SJCRH30 (cell line): Measurements from ENCODE around the gene KRTAP10-5. TPM values are rescaled to one million over a fixed set of nuclear protein-coding genes. Genes with fewer than 3 reads are reported as not detected.
"Not testable (repeated sequence)": the region's sequence is repeated elsewhere in the genome, so short reads cannot be mapped to it uniquely, and the experiment has no call there.

Source experiments
- DNase-seq, 2 experiments: peaks; one replicate each; pipeline ENCODE4 v3.0.0-alpha.2; 2015 to 2020
- H3K27ac ChIP-seq: fragments of 250-450 bp; sonication (Bioruptor Pico); 2 replicates; pipeline ENCODE4 v1.5.1; 2020; ENCODE audit warnings: mild to moderate bottlenecking, moderate library complexity
- H3K27me3 ChIP-seq: fragments of 250-450 bp; sonication (Bioruptor Pico); 2 replicates; pipeline ENCODE4 v1.5.1; 2020; ENCODE audit warnings: mild to moderate bottlenecking, moderate library complexity
- H3K36me3 ChIP-seq: fragments of 250-450 bp; sonication (Bioruptor Pico); 2 replicates; pipeline ENCODE4 v1.5.1; 2020; ENCODE audit warnings: mild to moderate bottlenecking, moderate library complexity
- H3K4me1 ChIP-seq: fragments of 250-450 bp; sonication (Bioruptor Pico); 2 replicates; pipeline ENCODE4 v1.5.1; 2020; ENCODE audit warnings: mild to moderate bottlenecking, moderate library complexity
- H3K4me3 ChIP-seq: fragments of 250-450 bp; sonication (Bioruptor Pico); 2 replicates; pipeline ENCODE4 v1.5.1; 2020; ENCODE audit warnings: mild to moderate bottlenecking, moderate library complexity
- H3K9me3 ChIP-seq: fragments of 250-450 bp; sonication (Bioruptor Pico); replicated peaks from 2 replicates; pipeline ENCODE4 v1.5.1; 2020; ENCODE audit warnings: mild to moderate bottlenecking, moderate library complexity
- total RNA-seq: library from RNA; depleted of rRNA; stranded (reverse); fragments of >200 nt; shearing (Covaris generic); gene quantifications from 2 replicates; pipeline ENCODE4 v1.2.3, GENCODE V29; 2014

KRTAP10-5 gene
- total RNA-seq, 1 experiment from 2014 or later = not detected

DNA sequence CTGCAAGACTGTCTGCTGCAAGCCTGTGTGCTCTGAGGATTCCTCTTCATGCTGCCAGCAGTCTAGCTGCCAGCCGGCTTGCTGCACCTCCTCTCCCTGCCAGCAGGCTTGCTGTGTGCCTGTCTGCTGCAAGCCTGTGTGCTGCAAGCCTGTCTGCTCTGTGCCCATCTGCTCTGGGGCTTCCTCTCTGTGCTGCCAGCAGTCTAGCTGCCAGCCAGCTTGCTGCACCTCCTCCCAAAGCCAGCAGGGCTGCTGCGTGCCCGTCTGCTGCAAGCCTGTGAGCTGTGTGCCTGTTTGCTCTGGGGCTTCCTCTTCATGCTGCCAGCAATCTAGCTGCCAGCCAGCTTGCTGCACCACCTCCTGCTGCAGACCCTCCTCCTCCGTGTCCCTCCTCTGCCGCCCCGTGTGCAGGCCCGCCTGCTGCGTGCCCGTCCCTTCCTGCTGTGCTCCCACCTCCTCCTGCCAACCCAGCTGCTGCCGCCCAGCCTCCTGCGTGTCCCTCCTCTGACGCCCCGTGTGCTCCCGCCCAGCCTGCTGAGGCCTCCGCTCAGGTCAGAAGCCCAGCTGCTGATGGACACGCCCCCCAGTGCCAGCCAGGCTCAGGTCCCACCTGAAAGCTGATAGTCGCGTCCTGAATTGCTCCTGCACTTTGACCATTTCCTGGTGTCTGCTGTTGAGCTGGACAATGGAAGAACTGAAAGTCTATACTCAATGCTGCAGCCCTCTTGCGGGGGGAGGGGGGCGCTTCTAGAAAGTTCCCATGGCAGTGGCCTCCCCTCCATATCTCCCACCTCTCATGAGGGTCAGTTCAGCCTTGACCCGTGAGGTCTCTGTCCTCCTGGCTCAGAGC, 5.7 kb downstream of the KRTAP10-5 start:
- no peak for DNase-seq
- H3K4me3 ChIP-seq = no peak overlapping the region
- no peaks in the 10 kb centered on the region for H3K27me3 ChIP-seq
- no peaks in the 10 kb centered on the region for H3K36me3 ChIP-seq
- no peak overlapping the region for H3K27ac ChIP-seq
- no peaks in the 10 kb centered on the region for H3K4me1 ChIP-seq
- H3K9me3 ChIP-seq = 0 out of 2 replicates have a peak, but pooled peaks cover 4% of the 10 kb centered on the region

DNA sequence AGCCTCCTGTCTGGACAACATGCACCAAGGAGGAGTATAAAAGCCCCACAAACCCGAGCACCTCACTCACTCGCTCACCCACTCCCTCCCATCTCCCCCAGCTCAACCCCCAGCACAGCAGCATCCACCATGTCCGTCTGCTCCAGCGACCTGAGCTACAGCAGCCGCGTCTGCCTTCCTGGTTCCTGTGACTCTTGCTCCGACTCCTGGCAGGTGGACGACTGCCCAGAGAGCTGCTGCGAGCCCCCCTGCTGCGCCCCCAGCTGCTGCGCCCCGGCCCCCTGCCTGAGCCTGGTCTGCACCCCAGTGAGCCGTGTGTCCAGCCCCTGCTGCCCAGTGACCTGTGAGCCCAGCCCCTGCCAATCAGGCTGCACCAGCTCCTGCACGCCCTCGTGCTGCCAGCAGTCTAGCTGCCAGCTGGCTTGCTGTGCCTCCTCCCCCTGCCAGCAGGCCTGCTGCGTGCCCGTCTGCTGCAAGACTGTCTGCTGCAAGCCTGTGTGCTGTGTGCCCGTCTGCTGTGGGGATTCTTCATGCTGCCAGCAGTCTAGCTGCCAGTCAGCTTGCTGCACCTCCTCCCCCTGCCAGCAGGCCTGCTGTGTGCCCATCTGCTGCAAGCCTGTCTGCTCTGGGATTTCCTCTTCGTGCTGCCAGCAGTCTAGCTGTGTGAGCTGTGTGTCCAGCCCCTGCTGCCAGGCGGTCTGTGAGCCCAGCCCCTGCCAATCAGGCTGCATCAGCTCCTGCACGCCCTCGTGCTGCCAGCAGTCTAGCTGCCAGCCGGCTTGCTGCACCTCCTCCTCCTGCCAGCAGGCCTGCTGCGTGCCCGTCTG, 6.6 kb downstream of the KRTAP10-5 start, which contains the start of gene KRTAP10-4:
Gene KRTAP10-4, plus strand, starts transcription at position 100 of the 827 bp plus-strand sequence. Its CDS starts 30 bp downstream, at position 130.
- not testable (repeated sequence) for DNase-seq, H3K9me3 ChIP-seq, H3K4me1 ChIP-seq, H3K27ac ChIP-seq, H3K27me3 ChIP-seq, H3K36me3 ChIP-seq, H3K4me3 ChIP-seq

GRCh38 chr21:44572959-44573583, 7.3 kb downstream of the KRTAP10-5 start:
- DNase-seq = no peak
- 0 out of 2 replicates have a peak, but pooled peaks cover 4% of the 10 kb centered on the region for H3K9me3 ChIP-seq
- no peak overlapping the region for H3K4me3 ChIP-seq
- no peaks in the 10 kb centered on the region for H3K36me3 ChIP-seq
- H3K4me1 ChIP-seq = no peaks in the 10 kb centered on the region
- no peak overlapping the region for H3K27ac ChIP-seq
- H3K27me3 ChIP-seq = no peaks in the 10 kb centered on the region

GRCh38 chr21:44571844-44572782, 8.3 kb downstream of the KRTAP10-5 start:
- DNase-seq = no peak
- Histone ChIP-seq H3K36me3 (no peaks in the 10 kb centered on the region), H3K27me3 (no peaks in the 10 kb centered on the region), H3K27ac (no peak overlapping the region), H3K9me3 (0 out of 2 replicates have a peak, but pooled peaks cover 4% of the 10 kb centered on the region), H3K4me3 (no peak overlapping the region), H3K4me1 (no peaks in the 10 kb centered on the region)

- no peaks in the 10 kb centered on the region for H3K9me3 ChIP-seq
- no peak for DNase-seq
- no peak overlapping the region for H3K4me3 ChIP-seq
- no peak overlapping the region for H3K27ac ChIP-seq
- H3K36me3 ChIP-seq = no peaks in the 10 kb centered on the region
- no peaks in the 10 kb centered on the region for H3K27me3 ChIP-seq
- no peaks in the 10 kb centered on the region for H3K4me1 ChIP-seq
Observed at GRCh38 chr21:44571296-44571695, 9.1 kb downstream of the KRTAP10-5 start.

DNA sequence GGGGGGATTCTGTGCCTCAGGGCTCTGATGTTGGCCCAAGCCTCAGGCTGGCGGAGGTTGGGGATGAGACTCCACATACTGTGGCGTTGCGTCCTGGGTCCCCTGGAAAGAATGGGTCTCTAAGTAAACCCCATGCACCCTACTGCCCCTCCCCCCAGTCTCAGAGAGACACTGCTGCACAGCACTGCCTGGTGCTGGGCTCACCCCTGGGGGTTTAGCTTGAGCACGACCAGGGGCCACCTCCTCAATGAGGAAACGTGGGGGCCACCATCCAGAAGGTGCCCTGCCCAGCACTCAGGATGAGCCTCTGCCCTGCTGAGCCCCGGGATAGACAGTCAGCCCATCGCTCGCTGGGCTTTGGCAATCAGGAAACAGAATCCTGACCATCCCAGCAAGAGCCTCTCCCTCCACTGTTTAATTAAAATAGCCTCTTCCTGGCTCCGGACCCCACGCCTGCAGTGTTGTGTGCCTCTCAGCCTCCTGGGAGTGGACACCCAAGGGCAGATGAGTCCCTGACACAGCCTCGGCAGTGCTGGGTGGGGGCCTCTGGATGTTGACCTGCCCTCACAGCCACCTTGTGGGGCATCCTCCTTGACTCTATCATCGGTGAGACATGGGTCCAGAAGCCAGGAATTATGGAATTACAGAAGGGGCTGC, 10.4 kb downstream of the KRTAP10-5 start:
- H3K27me3 ChIP-seq = no peaks in the 10 kb centered on the region

DNA sequence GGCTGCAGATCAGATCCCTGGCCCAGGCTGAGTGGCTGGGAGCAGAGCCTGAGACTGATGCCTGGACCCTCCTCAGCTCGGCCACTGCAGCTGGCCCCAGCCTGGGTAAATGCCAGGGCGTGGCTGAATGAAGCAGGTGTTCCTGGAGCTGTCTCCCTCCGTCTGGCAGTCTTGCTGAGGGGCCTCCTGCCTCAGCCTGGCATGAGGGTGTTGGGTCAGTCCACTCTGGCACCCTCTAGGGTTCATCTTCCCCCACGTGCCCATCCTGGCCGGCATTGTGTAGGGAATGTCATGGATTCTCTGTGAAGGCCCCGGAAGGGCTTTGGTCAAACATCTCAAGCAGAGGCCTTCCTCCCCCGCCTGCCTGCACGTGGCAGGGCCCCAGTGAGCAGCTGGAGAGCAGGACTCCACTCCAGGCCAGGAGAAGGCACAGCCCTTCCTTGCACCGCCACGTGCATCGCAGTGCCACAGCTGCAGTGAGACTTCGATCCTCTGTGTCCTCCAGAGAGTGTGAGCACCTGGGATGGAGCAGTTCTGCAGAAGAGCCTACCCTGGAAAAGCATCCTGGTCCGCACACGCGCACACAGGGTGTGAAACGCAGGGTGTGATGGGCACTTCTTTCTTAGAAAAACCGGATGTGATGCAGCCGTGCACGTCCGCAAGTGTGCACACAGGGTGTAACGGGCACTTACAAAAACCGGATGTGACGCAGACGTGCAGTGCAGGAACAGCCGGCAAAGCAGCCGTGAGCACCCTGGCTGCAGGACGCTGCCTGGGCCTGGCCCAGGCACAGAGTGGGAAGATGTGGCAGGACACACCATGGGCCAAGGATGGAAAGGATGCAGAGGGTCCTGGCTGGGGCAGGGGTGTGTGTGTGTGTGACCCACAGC, 11.5 kb downstream of the KRTAP10-5 start:
- H3K4me1 ChIP-seq = no peaks in the 10 kb centered on the region
- H3K27ac ChIP-seq = no peak overlapping the region
- H3K9me3 ChIP-seq = no peaks in the 10 kb centered on the region
- H3K27me3 ChIP-seq = no peaks in the 10 kb centered on the region
- DNase-seq = no peak
- H3K4me3 ChIP-seq = no peak overlapping the region
- no peaks in the 10 kb centered on the region for H3K36me3 ChIP-seq

More for the DNA sequence above, 10.4 kb downstream of the KRTAP10-5 start:
- no peaks in the 10 kb centered on the region for H3K36me3 ChIP-seq
- H3K9me3 ChIP-seq = no peaks in the 10 kb centered on the region
- no peak overlapping the region for H3K4me3 ChIP-seq
- no peaks in the 10 kb centered on the region for H3K4me1 ChIP-seq
- no peak overlapping the region for H3K27ac ChIP-seq
- no peak for DNase-seq

GRCh38 chr21:44568261-44568660, 12.1 kb downstream of the KRTAP10-5 start:
- H3K4me1 ChIP-seq = no peaks in the 10 kb centered on the region
- no peak for DNase-seq
- H3K9me3 ChIP-seq = no peaks in the 10 kb centered on the region
- H3K27ac ChIP-seq = no peak overlapping the region
- H3K36me3 ChIP-seq = no peaks in the 10 kb centered on the region
- H3K27me3 ChIP-seq = no peaks in the 10 kb centered on the region
- H3K4me3 ChIP-seq = no peak overlapping the region

GRCh38 chr21:44567481-44568171, 12.8 kb downstream of the KRTAP10-5 start:
- Histone ChIP-seq H3K4me1 (no peaks in the 10 kb centered on the region), H3K4me3 (no peak overlapping the region), H3K36me3 (no peaks in the 10 kb centered on the region), H3K27ac (no peak overlapping the region), H3K9me3 (no peaks in the 10 kb centered on the region), H3K27me3 (no peaks in the 10 kb centered on the region)
- no peak for DNase-seq

GRCh38 chr21:44566403-44566802, 14.0 kb downstream of the KRTAP10-5 start:
- H3K4me1 ChIP-seq = no peaks in the 10 kb centered on the region
- no peak for DNase-seq
- no peaks in the 10 kb centered on the region for H3K9me3 ChIP-seq
- no peak overlapping the region for H3K4me3 ChIP-seq
- H3K27ac ChIP-seq = no peak overlapping the region
- H3K36me3 ChIP-seq = no peaks in the 10 kb centered on the region
- H3K27me3 ChIP-seq = no peaks in the 10 kb centered on the region

DNA sequence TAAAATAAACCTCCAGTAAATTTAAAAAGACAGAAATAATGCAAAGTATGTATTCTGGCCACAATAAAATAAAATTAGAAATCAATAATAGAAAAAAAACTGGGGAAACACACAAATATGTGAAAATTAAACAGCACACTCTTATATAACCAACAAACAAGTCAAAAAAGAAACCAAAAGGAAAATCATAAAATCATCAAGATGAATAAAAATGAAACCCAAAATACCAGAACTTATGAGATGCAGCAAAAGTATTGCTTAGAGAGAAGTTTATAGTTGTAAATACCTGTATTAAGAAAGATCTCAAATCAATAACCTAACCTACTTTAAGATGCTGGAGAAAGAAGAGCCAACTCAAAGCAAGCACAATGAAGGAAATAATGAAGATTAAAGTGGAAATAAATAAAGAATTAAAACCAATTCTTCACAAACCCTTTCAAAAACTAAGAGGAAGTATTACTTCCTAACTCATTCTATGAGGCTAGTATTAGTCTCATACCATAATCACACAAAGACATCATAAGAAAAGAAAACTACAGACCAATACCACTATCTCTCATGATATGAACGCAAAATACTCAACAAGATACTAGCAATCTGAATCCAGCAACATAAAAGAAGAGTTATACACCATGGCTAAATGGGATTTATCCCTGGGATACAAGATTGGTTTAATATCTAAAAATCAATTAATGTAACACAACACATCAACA, 15.4 kb downstream of the KRTAP10-5 start:
- Histone ChIP-seq H3K4me1 (no peaks in the 10 kb centered on the region), H3K27me3 (no peaks in the 10 kb centered on the region), H3K4me3 (no peak overlapping the region), H3K9me3 (no peaks in the 10 kb centered on the region), H3K27ac (no peak overlapping the region), H3K36me3 (no peaks in the 10 kb centered on the region)
- DNase-seq = no peak

- Histone ChIP-seq H3K27ac (no peak overlapping the region), H3K9me3 (no peaks in the 10 kb centered on the region), H3K4me3 (no peak overlapping the region), H3K36me3 (no peaks in the 10 kb centered on the region), H3K4me1 (no peaks in the 10 kb centered on the region), H3K27me3 (no peaks in the 10 kb centered on the region)
- DNase-seq = no peak
Observed at GRCh38 chr21:44564099-44564498, 16.3 kb downstream of the KRTAP10-5 start.
